NB4 (cell line): ENCODE data around the gene MTERF1.
"Not testable (repeated sequence)": the region's sequence is repeated elsewhere in the genome, so short reads cannot be mapped to it uniquely, and the experiment has no call there.

Experiments used
- CTCF ChIP-seq: IDR thresholded peaks from one replicate; pipeline ENCODE4 v1.5.1; 2012; ENCODE audit warnings: low read depth, low read length
- MAX ChIP-seq: IDR thresholded peaks from 2 replicates; pipeline ENCODE4 v1.6.1; 2011; ENCODE audit warnings: low read depth, low read length

GRCh38 chr7:91887336-91888213 is 7.1 kb upstream of the MTERF1 start:
- TF ChIP-seq CTCF, MAX: not testable (repeated sequence)
